GM13977 (cell line): Measurements from ENCODE around the gene TSSC4.

Experiments used
- DNase-seq: peaks from one replicate; pipeline ENCODE4 v3.0.0; 2012; ENCODE audit warnings: low spot score
- in situ Hi-C: fragments of 300-500 bp; cut with MboI; formaldehyde crosslinking; loops from one replicate; pipeline ENCODE4 v1.12.0; 2022; ENCODE audit warnings: low sequenced_read_pairs, low pct_unique_long_range_greater_than_20kb, mixed read lengths, inconsistent platforms; ENCODE audit not compliant: unreplicated experiment
- TF ChIP-seq, protein P1 (sequence below): IDR thresholded peaks from 2 replicates; pipeline ENCODE4 v1.5.1; 2012; ENCODE audit warnings: mild to moderate bottlenecking, control low read depth; ENCODE audit not compliant: insufficient read depth; ENCODE audit errors: extremely low read depth, missing control alignments

Gene TSSC4

DNA sequence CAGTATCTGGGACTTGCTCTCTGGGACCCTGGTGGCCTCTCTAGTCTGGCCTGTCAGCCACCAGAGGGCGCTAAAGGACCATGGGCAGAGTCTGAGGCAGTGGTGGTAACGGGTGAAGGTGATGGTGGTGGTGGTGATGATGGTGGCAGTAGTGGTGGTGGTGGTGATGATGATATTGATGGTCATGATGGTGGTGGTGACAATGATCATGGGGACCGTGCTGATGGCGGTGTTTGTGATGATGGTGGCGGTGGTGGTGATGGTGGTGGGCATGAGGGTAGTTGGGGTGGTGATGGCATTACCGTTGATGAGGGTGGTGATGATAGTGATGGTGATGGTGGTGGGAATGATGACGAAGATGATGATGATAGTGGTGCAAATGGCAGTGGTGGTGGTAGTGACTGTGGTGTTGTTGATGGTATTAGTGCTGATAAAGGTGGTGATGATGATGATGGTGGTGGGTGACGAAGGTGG lies 27.8 kb downstream of the TSSC4 start:
- in situ Hi-C loops = loop anchor here (5.0 to 10.0 kb wide), 2 partner anchors 104 to 466 kb away; no protein-coding TSS in a partner anchor
- TF ChIP-seq, protein P1, sequence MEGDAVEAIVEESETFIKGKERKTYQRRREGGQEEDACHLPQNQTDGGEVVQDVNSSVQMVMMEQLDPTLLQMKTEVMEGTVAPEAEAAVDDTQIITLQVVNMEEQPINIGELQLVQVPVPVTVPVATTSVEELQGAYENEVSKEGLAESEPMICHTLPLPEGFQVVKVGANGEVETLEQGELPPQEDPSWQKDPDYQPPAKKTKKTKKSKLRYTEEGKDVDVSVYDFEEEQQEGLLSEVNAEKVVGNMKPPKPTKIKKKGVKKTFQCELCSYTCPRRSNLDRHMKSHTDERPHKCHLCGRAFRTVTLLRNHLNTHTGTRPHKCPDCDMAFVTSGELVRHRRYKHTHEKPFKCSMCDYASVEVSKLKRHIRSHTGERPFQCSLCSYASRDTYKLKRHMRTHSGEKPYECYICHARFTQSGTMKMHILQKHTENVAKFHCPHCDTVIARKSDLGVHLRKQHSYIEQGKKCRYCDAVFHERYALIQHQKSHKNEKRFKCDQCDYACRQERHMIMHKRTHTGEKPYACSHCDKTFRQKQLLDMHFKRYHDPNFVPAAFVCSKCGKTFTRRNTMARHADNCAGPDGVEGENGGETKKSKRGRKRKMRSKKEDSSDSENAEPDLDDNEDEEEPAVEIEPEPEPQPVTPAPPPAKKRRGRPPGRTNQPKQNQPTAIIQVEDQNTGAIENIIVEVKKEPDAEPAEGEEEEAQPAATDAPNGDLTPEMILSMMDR = peak; percentile 90
- DNase-seq = peak; percentile 85

DNA sequence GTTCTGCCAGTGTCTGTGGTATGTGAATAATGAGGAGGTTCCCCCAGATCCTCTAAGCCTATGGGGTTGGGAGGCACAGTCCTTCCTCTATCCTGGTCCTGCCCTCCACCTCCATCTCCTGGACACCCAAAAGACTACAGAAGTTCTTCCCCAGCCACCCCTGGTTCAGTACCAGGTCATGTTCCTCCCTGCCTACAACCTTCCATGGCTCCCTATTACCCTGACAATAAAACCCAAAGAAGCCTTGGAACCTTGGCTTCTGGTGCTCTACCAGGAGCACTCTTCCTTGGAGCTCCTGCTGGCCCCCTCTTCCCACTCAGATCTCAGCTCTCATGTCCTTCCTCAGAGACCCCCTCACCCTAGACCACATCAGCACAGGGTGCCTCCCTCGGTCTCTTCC lies 30.8 kb downstream of the TSSC4 start:
- in situ Hi-C loops = no loop called here
- no peak for DNase-seq
- TF ChIP-seq, protein P1 = no peak

GRCh38 chr11:2432171-2432621 lies 31.6 kb downstream of the TSSC4 start:
- TF ChIP-seq, protein P1 = no peak
- in situ Hi-C loops = no loop called here
- DNase-seq = no peak

DNA sequence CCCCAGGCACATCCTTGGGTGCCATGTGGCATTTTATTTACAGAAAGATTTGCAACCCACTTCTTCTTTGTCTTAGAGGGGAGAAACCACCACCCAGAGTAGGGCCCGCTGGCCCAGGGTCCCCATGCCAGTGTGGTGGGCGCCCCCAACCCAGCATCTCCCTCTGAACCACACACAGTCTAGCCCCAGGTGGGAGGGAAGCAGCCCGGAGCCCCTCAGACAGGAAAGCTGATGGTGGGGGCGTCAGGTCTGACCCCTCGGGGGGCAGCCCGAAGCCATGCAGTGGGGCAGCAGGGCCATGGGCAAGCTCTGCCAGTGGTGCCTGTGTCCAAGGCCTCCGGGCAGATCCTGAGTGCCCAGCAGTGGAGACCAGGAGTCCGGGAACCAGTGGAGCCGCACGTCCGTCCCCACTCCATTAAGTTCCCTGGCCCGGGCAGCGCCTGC lies 32.1 kb downstream of the TSSC4 start:
- TF ChIP-seq, protein P1 = no peak
- in situ Hi-C loops = no loop called here
- DNase-seq = no peak

- TF ChIP-seq, protein P1 = no peak
- no peak for DNase-seq
- in situ Hi-C loops = no loop called here
Measured at GRCh38 chr11:2433106-2433925, 32.8 kb downstream of the TSSC4 start.

DNA sequence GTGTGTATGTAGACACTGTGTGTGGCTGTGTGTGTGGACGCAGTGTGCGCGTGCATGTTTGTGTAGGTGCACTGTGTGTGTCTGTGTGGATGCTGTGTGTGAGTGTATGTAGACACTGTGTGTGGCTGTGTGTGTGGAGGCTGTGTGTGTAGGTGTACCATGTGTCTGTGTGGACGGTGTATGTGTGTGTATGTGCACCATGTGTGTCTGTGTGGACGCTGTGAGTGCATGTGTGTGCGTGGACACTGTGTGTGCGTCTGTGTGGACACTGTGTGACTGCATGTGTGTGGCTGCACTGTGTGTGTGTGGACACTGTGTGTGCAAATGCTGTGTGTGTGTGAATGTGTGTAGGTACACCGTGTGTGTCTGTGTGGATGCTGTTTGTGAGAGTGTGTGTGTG lies 33.5 kb downstream of the TSSC4 start:
- TF ChIP-seq, protein P1 = no peak
- in situ Hi-C loops = no loop called here
- DNase-seq = no peak
